K562 (cell line): Measurements from ENCODE around the gene MADD. TPM values are rescaled to one million over a fixed set of nuclear protein-coding genes. Genes with fewer than 3 reads are reported as not detected.

Experiments used
- CBX1 ChIP-seq: sonication (generic); IDR thresholded peaks from 2 replicates; pipeline ENCODE4 v1.6.1; 2016; ENCODE audit warnings: antibody characterized with exemption, low read depth, mild to moderate bottlenecking
- CC2D1A ChIP-seq: fragments of 450-650 bp; IDR thresholded peaks from 2 replicates; pipeline ENCODE4 v1.6.1; 2017; ENCODE audit warnings: mild to moderate bottlenecking
- CREBBP ChIP-seq: IDR thresholded peaks from one replicate; pipeline ENCODE4 v1.6.1; 2012; ENCODE audit warnings: low read depth, mild to moderate bottlenecking, control low read depth, inconsistent platforms, low read length
- HDGF ChIP-seq: fragments of 450-650 bp; IDR thresholded peaks from 2 replicates; pipeline ENCODE4 v1.6.1; 2016
- KAT7 ChIP-seq: sonication (generic); formaldehyde crosslinking; IDR thresholded peaks from 2 replicates; pipeline ENCODE4 v1.8.0; 2022; ENCODE audit warnings: missing genetic modification reagents, mild to moderate bottlenecking, borderline replicate concordance
- MCM7 ChIP-seq, 2 experiments: fragments of 450-650 bp; IDR thresholded peaks; 2 replicates each; pipeline ENCODE4 v1.6.1; 2016 to 2018
- MYNN ChIP-seq, 2 experiments: sonication (generic); formaldehyde crosslinking in 1 of 2; IDR thresholded peaks; 2 replicates each; pipeline versions ENCODE4 v1.5.0 to v1.6.1; 2016 to 2020; ENCODE audit warnings: antibody characterized with exemption in 1 of 2, missing genetic modification reagents in 1 of 2
- PHF21A ChIP-seq: fragments of 450-650 bp; IDR thresholded peaks from 2 replicates; pipeline ENCODE4 v1.6.1; 2017; ENCODE audit warnings: low read depth, borderline replicate concordance
- PPARD ChIP-seq: fragments of 250-450 bp; sonication (Bioruptor Pico); IDR thresholded peaks from 2 replicates; pipeline ENCODE4 v1.8.0; 2022; ENCODE audit warnings: inconsistent platforms, mild to moderate bottlenecking, moderate library complexity
- RB1 ChIP-seq: fragments of 450-650 bp; IDR thresholded peaks from 2 replicates; pipeline ENCODE4 v1.6.1; 2017; ENCODE audit warnings: low read depth, mild to moderate bottlenecking
- SAFB ChIP-seq: fragments of 200-400 bp; formaldehyde crosslinking; IDR thresholded peaks from 2 replicates; pipeline ENCODE4 v1.6.1; 2017; ENCODE audit warnings: low read depth, low read length, borderline replicate concordance
- TRIM25 ChIP-seq: fragments of 450-650 bp; IDR thresholded peaks from 2 replicates; pipeline ENCODE4 v1.7.0; 2016; ENCODE audit warnings: borderline replicate concordance
- TRIM28 ChIP-seq: fragments of 450-650 bp; IDR thresholded peaks from 2 replicates; pipeline ENCODE4 v1.6.1; 2017
- XRCC3 ChIP-seq: fragments of 450-650 bp; IDR thresholded peaks from 2 replicates; pipeline ENCODE4 v1.6.1; 2017; ENCODE audit warnings: mild to moderate bottlenecking, moderate library complexity
- ZBTB11 ChIP-seq, 3 experiments: fragments of 200-800 bp in 1 of 3; fragments of 250-450 bp in 1 of 3; fragments of 450-650 bp in 1 of 3; sonication (Bioruptor Pico) in 1 of 3; sonication (Bioruptor generic) in 1 of 3; formaldehyde crosslinking in 1 of 3; IDR thresholded peaks; 2 replicates each; pipeline versions ENCODE4 v1.6.1 to v1.8.0; 2016 to 2022; ENCODE audit warnings: mild to moderate bottlenecking in 2 of 3, missing genetic modification characterization in 2 of 3, missing compliant biosample characterization in 1 of 3, moderate library complexity in 1 of 3
- ZFX ChIP-seq: sonication (generic); formaldehyde crosslinking; IDR thresholded peaks from 2 replicates; pipeline ENCODE4 v1.8.0; 2022; ENCODE audit warnings: mild to moderate bottlenecking, missing genetic modification reagents, moderate library complexity
- ZSCAN32 ChIP-seq: fragments of 450-650 bp; formaldehyde crosslinking; IDR thresholded peaks from 2 replicates; pipeline ENCODE4 v1.4.0; 2020; ENCODE audit warnings: mild to moderate bottlenecking, moderate library complexity
- polyA plus RNA-seq, 8 experiments: library from polyadenylated mRNA; depleted of rRNA in 4 of 8; stranded (reverse) in 5 of 8; unstranded in 3 of 8; fragments of >200 nt; fragmentation: Nextera tagmentation in 2 of 8; fragmentation: Illumina TruSeq in 1 of 8; extraction: Ambion mirVana in 2 of 8; extraction: Trizol in 1 of 8; gene quantifications; 2 replicates each; pipeline versions ENCODE4 v1.2.1 to v1.2.3, GENCODE V29; 2011 to 2014; ENCODE audit warnings: inconsistent platforms in 1 of 8, missing spikeins in 1 of 8
- total RNA-seq, 7 experiments: library from RNA; depleted of rRNA in 6 of 7; stranded (reverse); fragments of >200 nt in 6 of 7; fragmentation: Illumina TruSeq in 2 of 7; extraction: Trizol in 2 of 7; gene quantifications; 2 replicates each; pipeline versions ENCODE4 v1.2.1 to v1.2.3, GENCODE V29; 2011 to 2021; ENCODE audit warnings: low replicate concordance in 1 of 7
- TF ChIP-seq, protein P1 (sequence below), 3 experiments: IDR thresholded peaks in 2 of 3; conservative IDR thresholded peaks in 1 of 3; 2 replicates each; pipeline ENCODE4 v1.5.1; 2011 to 2012; ENCODE audit warnings: low read length in 3 of 3, mild to moderate bottlenecking in 3 of 3, control low read depth in 2 of 3, improper control_type of control experiment in 1 of 3, inconsistent platforms in 1 of 3, low read depth in 1 of 3, mixed read lengths in 1 of 3, moderate library complexity in 1 of 3; ENCODE audit not compliant: insufficient read depth in 2 of 3
- TF ChIP-seq, protein P2 (sequence below): fragments of 200-800 bp; sonication (Bioruptor generic); IDR thresholded peaks from 2 replicates; pipeline ENCODE4 v1.6.1; 2017; ENCODE audit warnings: missing genetic modification characterization, missing compliant biosample characterization

The MADD gene
- total and polyA plus RNA-seq, 9 of the 15 experiments (the other 6 are each of a cell fraction or from before 2014, with no cell fraction given): 0.68 to 57.6 (median 33.6) TPM

DNA sequence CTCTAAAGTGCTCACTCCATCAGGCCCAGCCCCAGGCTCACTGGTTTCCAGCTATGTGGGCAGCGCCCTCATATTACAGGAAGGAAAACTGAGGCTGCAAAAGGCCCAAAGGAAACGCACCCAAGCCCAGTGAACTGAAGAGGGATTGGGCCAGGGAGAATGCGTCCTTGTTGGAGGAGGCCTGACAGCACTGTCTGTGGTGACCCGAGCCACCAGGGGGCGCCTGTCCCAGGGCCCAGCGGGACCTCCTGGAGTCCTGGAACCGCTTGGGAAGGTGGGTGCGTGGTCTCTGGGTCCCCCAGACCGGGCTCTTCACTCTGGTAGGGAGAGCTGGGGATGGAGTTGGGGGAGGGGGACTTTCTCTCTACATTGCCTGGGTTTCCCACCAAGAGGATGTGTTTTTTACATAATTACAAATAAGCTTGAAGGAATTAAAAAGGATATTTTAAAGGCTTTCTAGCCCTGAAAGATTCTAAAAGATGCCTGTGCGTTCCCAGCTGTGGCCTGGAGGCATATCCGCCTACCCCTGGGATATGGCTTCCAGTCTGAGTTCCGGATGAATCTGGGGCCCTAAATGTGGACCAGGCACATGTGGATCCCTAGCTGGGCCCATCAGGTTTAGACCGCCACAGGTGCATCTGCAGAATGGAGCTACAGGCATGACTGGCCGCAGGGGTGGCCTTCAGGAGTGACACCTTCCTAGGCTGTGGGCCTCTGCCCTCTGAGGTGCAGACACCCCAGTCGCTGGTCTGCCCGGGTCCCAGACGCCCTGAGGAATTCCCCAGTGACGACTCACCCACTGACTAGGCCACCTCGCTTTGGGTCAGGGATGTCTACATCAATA lies 104.2 kb downstream of the MADD start (continued):
- TF ChIP-seq ZBTB11 (CRISPR knock-in tag; IDR thresholded peaks at IDR 0.05) (peak in 1 of 3 experiments; percentile 84; a peak in 2 of 6 replicates), RB1 (0 out of 2 replicates have a peak, but pooled peaks have one; percentile 28), KAT7 (CRISPR knock-in tag) (no peak; the same call in 1 of the 2 replicates), TRIM28 (no peak), ZFX (CRISPR knock-in tag) (peak; percentile 44; the same call in 1 of the 2 replicates), TRIM25 (no peak), PPARD (CRISPR knock-in tag) (no peak), HDGF (no peak), MYNN (IDR thresholded peaks at IDR 0.05) (0 out of 2 replicates have a peak, but pooled peaks have one; percentile 33), MYNN (CRISPR knock-in tag; IDR thresholded peaks at IDR 0.05) (no peak), MCM7 (IDR thresholded peaks at IDR 0.05) (no peak), CC2D1A (0 out of 2 replicates have a peak, but pooled peaks have one; percentile 47), CBX1 (no peak), CREBBP (no peak), ZSCAN32 (no peak), SAFB (no peak), PHF21A (no peak), XRCC3 (no peak)
- TF ChIP-seq, protein P1, sequence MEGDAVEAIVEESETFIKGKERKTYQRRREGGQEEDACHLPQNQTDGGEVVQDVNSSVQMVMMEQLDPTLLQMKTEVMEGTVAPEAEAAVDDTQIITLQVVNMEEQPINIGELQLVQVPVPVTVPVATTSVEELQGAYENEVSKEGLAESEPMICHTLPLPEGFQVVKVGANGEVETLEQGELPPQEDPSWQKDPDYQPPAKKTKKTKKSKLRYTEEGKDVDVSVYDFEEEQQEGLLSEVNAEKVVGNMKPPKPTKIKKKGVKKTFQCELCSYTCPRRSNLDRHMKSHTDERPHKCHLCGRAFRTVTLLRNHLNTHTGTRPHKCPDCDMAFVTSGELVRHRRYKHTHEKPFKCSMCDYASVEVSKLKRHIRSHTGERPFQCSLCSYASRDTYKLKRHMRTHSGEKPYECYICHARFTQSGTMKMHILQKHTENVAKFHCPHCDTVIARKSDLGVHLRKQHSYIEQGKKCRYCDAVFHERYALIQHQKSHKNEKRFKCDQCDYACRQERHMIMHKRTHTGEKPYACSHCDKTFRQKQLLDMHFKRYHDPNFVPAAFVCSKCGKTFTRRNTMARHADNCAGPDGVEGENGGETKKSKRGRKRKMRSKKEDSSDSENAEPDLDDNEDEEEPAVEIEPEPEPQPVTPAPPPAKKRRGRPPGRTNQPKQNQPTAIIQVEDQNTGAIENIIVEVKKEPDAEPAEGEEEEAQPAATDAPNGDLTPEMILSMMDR (IDR thresholded peaks at IDR 0.05 in 2 of 3, conservative IDR thresholded peaks at IDR 0.05 in 1 of 3; ENCODE audit: insufficient read depth in 2 of 3, low read depth in 1 of 3, low read length in 3 of 3): peak; percentile 86 to 93 (median 93)
- TF ChIP-seq, protein P2, sequence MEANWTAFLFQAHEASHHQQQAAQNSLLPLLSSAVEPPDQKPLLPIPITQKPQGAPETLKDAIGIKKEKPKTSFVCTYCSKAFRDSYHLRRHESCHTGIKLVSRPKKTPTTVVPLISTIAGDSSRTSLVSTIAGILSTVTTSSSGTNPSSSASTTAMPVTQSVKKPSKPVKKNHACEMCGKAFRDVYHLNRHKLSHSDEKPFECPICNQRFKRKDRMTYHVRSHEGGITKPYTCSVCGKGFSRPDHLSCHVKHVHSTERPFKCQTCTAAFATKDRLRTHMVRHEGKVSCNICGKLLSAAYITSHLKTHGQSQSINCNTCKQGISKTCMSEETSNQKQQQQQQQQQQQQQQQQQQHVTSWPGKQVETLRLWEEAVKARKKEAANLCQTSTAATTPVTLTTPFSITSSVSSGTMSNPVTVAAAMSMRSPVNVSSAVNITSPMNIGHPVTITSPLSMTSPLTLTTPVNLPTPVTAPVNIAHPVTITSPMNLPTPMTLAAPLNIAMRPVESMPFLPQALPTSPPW: no peak
